OCI-LY3 (cell line): ENCODE results near the gene ZCCHC14.

Experiments used
- H2AFZ ChIP-seq: fragments of 200-600, 300-600 bp; shearing (Covaris generic); 2 replicates; pipeline ENCODE4 v1.6.0; 2014; ENCODE audit warnings: antibody characterized with exemption, low read depth, low read length
- H3K27ac ChIP-seq: fragments of 200-600, 300-600 bp; sonication (generic); 2 replicates; pipeline ENCODE4 v1.5.1; 2014; ENCODE audit warnings: mild to moderate bottlenecking, low read length, moderate library complexity, mixed read lengths
- H3K27me3 ChIP-seq: fragments of 200-600, 300-600 bp; sonication (generic); 2 replicates; pipeline ENCODE4 v1.6.1; 2014; ENCODE audit warnings: low read depth, low read length, mixed read lengths
- H3K36me3 ChIP-seq: fragments of 200-600, 300-600 bp; sonication (generic); replicated peaks from 2 replicates; pipeline ENCODE3; 2014; ENCODE audit warnings: low read depth, low read length, mixed read lengths
- H3K4me1 ChIP-seq: fragments of 300-600, 200-600 bp; sonication (generic); 2 replicates; pipeline ENCODE4 v1.6.1; 2014; ENCODE audit warnings: low read length, mixed read lengths
- H3K4me2 ChIP-seq: fragments of 200-600, 300-600 bp; sonication (generic); 2 replicates; pipeline ENCODE4 v1.6.1; 2014; ENCODE audit warnings: low read length, mixed read lengths
- H3K4me3 ChIP-seq: fragments of 300-600, 200-600 bp; sonication (generic); 2 replicates; pipeline ENCODE4 v1.5.1; 2014; ENCODE audit warnings: antibody characterized with exemption, mild to moderate bottlenecking, low read length, moderate library complexity
- H3K79me2 ChIP-seq: fragments of 300-600, 200-600 bp; shearing (Covaris generic); 2 replicates; pipeline ENCODE4 v1.6.1; 2014; ENCODE audit warnings: mild to moderate bottlenecking, low read length, mixed read lengths
- H3K9ac ChIP-seq: fragments of 300-600, 200-600 bp; shearing (Covaris generic); 2 replicates; pipeline ENCODE4 v1.6.0; 2014; ENCODE audit warnings: mild to moderate bottlenecking, low read length, moderate library complexity
- H3K9me3 ChIP-seq: fragments of 200-600, 300-600 bp; shearing (Covaris generic); 2 replicates; pipeline ENCODE4 v1.6.1; 2014; ENCODE audit warnings: low read length, mixed read lengths; ENCODE audit not compliant: insufficient read depth
- H4K20me1 ChIP-seq: fragments of 200-600, 300-600 bp; sonication (generic); 2 replicates; pipeline ENCODE4 v1.6.1; 2016; ENCODE audit warnings: low read length, mixed read lengths; ENCODE audit not compliant: insufficient read depth
- CTCF ChIP-seq: fragments of 200-600, 300-600 bp; sonication (generic); IDR thresholded peaks from 2 replicates; pipeline ENCODE4 v1.5.1; 2014; ENCODE audit warnings: antibody characterized with exemption, low read length, low read depth
- EZH2phosphoT487 ChIP-seq: fragments of 200-600 bp; shearing (Covaris generic); IDR thresholded peaks from 2 replicates; pipeline ENCODE4 v1.6.1; 2018; ENCODE audit warnings: antibody characterized with exemption, mixed run types, low read depth

Gene ZCCHC14

GRCh38 chr16:87368029-87368770 lies 124.6 kb downstream of the ZCCHC14 start:
- Histone ChIP-seq H3K4me1 (peaks cover 16% of the 10 kb centered on the region), H4K20me1 (peaks cover 80% of the 10 kb centered on the region)

GRCh38 chr16:87367529-87367928 lies 125.3 kb downstream of the ZCCHC14 start:
- Histone ChIP-seq H3K27ac (no peak overlapping the region), H4K20me1 (peaks cover 77% of the 10 kb centered on the region), H3K4me2 (no peak overlapping the region), H3K79me2 (peaks cover 56% of the 10 kb centered on the region), H3K4me3 (no peak overlapping the region), H3K36me3 (peaks cover 7% of the 10 kb centered on the region), H3K27me3 (no peaks in the 10 kb centered on the region), H3K4me1 (peaks cover 16% of the 10 kb centered on the region), H3K9ac (no peak overlapping the region), H2AFZ (no peak overlapping the region), H3K9me3 (no peaks in the 10 kb centered on the region)
- TF ChIP-seq CTCF, result no peak
- no peak for TF ChIP-seq EZH2phosphoT487

More at GRCh38 chr16:87368029-87368770, 124.6 kb downstream of the ZCCHC14 start:
- no peak overlapping the region for H3K4me3 ChIP-seq
- H2AFZ ChIP-seq, result no peak overlapping the region
- no peaks in the 10 kb centered on the region for H3K27me3 ChIP-seq
- H3K9ac ChIP-seq, result no peak overlapping the region
- peaks cover 56% of the 10 kb centered on the region for H3K79me2 ChIP-seq
- TF ChIP-seq CTCF (no peak), EZH2phosphoT487 (no peak)
- no peak overlapping the region for H3K27ac ChIP-seq
- H3K9me3 ChIP-seq, result no peaks in the 10 kb centered on the region
- peak overlapping the region; percentile 41 for H3K4me2 ChIP-seq
- H3K36me3 ChIP-seq, result peaks cover 7% of the 10 kb centered on the region

- Histone ChIP-seq H3K9ac (no peak overlapping the region), H4K20me1 (peaks cover 71% of the 10 kb centered on the region), H3K4me1 (peaks cover 16% of the 10 kb centered on the region), H3K79me2 (peaks cover 50% of the 10 kb centered on the region), H3K4me3 (no peak overlapping the region), H3K27ac (no peak overlapping the region), H3K27me3 (no peaks in the 10 kb centered on the region), H3K9me3 (no peaks in the 10 kb centered on the region), H3K36me3 (peaks cover 7% of the 10 kb centered on the region), H3K4me2 (no peak overlapping the region), H2AFZ (no peak overlapping the region)
- TF ChIP-seq EZH2phosphoT487 (no peak), CTCF (no peak)
These were observed 125.9 kb downstream of the ZCCHC14 start for GRCh38 chr16:87366930-87367329.

GRCh38 chr16:87366288-87366687 lies 126.5 kb downstream of the ZCCHC14 start:
- H3K9ac ChIP-seq, result no peak overlapping the region
- H2AFZ ChIP-seq, result no peak overlapping the region
- H3K36me3 ChIP-seq, result peaks cover 7% of the 10 kb centered on the region
- H3K4me2 ChIP-seq, result no peak overlapping the region
- peaks cover 67% of the 10 kb centered on the region for H4K20me1 ChIP-seq
- H3K79me2 ChIP-seq, result peaks cover 46% of the 10 kb centered on the region
- H3K4me1 ChIP-seq, result peaks cover 16% of the 10 kb centered on the region
- no peak overlapping the region for H3K27ac ChIP-seq
- TF ChIP-seq CTCF (no peak), EZH2phosphoT487 (no peak)
- H3K9me3 ChIP-seq, result no peaks in the 10 kb centered on the region
- H3K4me3 ChIP-seq, result no peak overlapping the region
- no peaks in the 10 kb centered on the region for H3K27me3 ChIP-seq
